GM21786 (cell line): ENCODE results near the gene LY6G6F.
A peak's percentile ranks its signal among the peaks of the same experiment; 100 is the strongest.
"Not testable (repeated sequence)": the region's sequence is repeated elsewhere in the genome, so short reads cannot be mapped to it uniquely, and the experiment has no call there.

Experiments used
- ATAC-seq: cut with Tn5 transposase; IDR thresholded peaks from one replicate; pipeline ENCODE4 v1.9.1; 2021; ENCODE audit not compliant: unreplicated experiment

LY6G6F gene

DNA sequence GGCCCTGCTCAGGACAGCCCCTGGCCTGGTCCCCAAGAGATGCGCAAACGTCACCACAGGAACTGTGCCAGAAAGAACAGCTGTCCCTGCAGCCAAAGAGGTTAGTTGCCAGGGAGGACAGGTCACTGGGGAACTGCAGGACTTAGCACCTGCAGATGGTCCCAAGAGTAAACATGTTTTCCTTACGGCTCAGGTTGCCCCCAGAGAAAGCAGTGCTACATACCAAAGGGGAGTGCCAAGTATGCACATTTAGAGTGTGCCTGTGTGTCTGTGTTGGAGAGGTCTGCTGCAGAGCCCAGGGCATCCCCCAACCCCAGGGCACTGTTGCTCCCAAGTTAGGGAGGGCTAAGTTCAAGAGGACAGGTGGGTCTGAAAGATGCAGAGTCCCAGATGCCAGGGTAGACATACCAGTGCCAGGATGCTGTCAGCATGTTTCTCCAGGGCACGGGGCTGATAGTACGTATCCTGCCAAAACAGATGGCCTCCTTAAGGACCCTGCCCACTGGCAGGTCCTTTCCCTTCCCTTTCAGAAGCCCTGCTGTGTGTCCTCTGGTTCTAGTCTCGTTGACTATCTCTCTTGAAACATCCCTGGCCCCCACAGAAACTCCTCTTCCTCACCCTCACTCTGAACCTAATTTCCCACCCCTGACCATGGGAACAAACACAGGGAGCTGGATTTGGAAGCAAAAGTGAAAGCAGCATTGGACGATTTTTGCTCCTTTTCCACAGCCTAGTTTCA, 4.8 kb upstream of the LY6G6F start:
- ATAC-seq: no peak

DNA sequence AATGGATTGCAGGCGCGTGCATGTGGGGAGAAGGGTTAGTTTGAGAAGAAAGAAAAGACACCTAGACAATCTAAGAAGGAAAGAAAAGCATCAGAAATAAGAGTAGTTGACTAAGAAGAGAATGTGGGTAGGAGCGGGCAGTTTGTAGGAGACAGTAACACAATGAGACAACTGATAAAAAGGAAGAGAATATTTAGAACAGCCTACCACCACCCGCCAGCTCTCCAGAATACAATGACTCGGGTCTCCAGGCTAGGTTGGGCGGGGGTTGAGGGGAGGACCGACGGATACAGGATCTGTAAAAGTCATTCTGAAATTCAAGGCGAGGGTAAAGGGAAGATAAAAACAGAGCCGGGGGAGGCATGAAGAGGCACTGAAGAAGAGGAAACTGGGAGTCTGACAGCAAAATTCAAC, 4.3 kb upstream of the LY6G6F start:
- no peak for ATAC-seq

DNA sequence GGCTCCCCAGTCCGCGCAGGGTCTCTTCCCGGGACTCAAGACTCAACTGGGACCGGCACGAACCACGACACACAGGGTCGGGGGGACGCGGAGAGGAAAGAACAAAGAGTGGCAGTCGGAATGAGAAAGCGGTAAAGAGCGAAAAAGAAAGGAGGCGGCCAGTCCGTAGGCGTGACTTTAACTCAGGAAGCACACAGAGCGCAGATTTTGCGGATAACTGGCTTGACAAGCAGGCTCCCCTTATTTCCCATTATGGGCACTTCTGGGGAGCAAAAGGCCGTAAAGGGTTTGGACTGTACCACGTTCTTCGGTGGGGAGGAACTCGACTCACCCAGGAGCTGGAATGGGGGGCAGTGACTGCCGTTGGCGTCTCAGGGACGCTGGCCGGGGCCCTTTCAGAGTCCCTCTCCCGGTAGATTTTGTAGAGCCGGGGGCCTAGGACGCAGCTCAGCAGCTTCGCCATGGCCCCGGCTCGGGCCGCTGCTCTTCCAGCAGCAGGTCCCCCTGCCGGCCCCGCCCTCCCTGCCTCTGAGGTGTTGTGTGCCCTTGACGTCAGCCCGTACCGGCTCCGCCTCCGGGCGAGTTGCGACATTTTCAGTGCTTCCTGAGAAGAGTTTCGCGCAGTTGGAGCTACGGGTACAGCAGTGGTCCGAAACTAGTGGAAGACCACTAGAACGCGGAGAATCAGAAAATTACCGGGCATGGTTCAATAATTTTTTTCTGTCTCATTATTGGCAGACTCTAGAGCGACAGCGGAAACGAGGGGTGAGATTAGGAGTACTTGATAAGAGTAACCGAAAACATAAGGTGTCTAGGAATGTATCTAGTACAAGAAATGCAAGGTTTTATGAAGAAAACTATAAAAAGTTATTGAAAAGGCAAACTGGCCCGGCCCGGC, 3.6 kb upstream of the LY6G6F start, which contains the start of gene ABHD16A:
TSS of gene ABHD16A (minus strand) at position 506 of the 898 bp plus-strand sequence. CDS start at position 463, 43 bp downstream.
- peak; percentile 92 for ATAC-seq

DNA sequence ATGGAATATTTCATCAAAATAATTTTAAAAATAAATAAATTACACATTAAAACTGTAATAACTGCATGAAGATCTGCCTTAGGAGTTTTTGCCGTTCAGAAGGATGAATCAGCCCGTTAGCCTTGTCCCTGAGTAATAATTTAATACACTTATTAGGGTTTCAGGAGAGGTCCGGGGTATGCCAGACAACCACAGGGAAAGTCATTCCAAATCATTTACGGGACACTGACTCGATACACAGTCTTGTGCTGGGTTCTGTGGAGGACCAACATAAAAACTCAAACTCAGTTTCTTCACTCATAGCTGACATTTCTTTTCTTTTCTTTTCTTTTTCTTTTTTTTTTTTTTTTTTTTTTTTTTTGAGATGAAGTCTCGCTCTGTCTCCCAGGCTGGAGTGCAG, 735 bp upstream of the LY6G6F start:
- ATAC-seq: no peak

DNA sequence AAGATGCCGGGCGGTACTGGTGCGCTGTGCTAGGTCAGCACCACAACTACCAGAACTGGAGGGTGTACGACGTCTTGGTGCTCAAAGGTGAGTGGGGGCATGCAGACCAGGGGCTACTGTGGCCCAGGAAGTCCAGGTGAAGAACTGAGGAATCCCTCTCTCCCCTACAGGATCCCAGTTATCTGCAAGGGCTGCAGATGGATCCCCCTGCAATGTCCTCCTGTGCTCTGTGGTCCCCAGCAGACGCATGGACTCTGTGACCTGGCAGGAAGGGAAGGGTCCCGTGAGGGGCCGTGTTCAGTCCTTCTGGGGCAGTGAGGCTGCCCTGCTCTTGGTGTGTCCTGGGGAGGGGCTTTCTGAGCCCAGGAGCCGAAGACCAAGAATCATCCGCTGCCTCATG, 1.0 kb downstream of the LY6G6F start:
- ATAC-seq: no peak

DNA sequence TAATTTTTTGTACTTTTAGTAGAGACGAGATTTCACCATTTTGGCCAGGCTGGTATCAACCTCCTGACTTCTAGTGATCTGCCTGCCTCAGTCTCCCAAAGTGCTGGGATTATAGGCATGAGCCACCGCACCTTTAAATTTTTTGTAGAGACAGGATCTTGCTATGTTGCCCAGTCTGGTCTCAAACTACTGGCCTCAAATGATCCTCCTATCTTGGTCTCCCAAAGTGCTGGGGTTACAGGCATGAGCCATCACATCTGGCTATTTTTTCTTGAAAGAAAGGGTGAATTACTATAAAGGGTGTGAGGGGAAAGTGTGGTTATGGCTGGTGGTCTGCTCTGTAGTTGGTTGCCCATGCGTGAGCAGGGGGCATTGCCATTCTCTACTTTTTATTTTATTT, 1.6 kb downstream of the LY6G6F start:
- ATAC-seq: no peak

DNA sequence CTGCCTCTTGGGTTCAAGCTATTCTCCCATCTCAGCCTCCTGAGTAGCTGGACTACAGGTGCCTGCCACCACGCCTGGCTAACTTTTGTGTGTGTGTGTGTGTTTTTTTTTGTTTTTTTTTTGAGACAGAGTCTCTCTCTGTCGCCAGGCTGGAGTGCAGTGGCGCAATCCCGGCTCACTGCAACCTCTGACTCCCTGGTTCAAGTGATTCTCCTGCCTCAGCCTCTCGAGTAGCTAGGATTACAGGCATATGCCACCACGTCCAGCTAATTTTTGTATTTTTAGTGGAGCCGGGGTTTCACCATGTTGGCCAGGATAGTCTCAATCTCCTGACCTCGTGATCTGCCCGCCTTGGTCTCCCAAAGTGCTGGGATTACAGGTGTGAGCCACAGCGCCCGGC, 2.5 kb downstream of the LY6G6F start:
- ATAC-seq: not testable (repeated sequence)

DNA sequence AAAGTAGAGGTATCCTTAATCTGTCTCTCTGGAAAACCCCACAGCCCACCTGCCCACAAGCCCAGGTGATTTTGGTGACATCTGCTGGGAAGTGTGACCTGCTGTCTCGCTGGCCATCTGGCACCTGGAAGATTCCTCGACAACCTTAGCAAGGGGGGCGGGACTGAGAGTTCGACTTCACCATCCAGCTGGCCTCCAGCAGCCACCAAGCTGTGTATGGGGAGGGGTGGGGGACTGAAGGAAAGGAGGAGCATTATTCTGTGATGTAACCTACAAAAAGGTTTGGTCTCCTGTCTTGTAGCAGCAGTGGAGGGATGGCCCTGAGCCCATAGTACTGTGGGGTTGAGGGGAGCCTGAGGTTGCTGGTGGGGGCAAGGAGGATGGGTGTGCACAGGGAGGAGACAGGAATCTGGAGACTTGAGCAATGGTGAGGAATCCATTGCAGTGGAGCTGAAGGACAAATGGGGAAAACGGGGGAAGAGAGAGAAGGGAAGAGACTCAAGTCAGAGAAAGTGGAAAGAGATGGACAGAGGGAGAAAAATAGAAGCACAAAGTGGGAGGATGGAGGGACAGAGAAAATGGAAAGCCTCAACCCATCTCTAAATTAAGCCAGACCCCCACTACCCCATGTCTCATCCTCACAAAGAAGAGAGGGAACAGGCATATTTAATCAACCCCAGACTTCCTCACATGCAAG, 4.0 kb downstream of the LY6G6F start:
- ATAC-seq: no peak

DNA sequence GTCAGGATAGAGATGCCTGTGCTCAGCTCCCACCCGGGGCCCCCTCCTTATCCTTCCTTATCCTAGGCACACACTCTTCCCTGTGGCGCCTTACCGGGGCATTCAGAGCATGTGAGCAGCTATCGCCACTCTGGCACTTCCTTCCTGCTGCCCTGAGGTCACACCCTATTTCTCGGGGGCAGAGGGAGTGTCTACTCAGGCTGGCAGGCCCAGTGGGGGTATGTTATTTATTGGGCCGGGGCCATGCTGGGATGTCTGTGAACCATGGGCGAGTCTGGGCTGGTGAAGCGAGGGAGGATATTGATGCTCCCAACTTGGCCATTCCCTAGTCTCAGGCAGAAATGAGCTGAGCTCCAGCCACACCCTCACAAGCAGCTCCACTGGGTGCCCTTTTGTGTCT, 4.6 kb downstream of the LY6G6F start:
- ATAC-seq: no peak

DNA sequence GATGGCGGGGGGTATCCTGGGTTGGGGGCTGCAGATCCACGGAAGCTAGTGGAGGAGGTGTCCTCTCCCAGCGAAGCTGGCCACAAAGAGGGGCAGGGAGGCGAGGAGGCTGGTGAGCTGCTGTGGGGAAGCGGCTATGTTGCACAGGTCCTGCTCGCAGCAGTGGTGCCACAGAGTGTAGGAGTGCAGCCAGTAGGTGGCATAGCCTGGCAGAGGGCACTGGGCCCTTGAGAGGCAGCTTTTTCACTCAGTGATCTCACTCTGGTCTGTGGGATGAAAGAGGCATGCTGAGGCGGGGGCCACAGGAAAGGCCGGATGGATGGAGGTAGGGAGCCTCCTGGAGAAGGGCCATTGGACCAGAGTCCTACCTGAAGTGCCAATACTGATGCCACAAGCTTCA, 5.6 kb downstream of the LY6G6F start:
- no peak for ATAC-seq

DNA sequence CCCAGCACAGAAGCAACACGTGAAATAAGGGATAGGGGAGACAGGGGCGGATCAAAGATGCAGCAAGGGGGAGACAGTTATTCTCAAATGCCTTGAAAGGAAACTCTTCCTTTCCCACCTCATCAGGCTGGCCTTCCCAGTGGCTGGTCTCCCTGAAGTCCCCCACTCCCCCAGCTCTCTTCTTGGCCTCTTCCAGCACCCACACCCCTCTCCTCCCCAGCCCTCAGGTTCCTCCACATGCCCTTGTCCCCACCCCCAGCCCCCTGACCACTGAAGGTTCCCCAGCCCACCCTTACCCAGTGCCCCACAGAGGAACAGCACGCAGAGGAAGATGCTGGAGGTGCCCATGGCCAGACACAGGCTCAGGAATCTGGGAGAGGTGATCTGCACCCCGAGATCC, 6.8 kb downstream of the LY6G6F start:
- ATAC-seq: no peak

DNA sequence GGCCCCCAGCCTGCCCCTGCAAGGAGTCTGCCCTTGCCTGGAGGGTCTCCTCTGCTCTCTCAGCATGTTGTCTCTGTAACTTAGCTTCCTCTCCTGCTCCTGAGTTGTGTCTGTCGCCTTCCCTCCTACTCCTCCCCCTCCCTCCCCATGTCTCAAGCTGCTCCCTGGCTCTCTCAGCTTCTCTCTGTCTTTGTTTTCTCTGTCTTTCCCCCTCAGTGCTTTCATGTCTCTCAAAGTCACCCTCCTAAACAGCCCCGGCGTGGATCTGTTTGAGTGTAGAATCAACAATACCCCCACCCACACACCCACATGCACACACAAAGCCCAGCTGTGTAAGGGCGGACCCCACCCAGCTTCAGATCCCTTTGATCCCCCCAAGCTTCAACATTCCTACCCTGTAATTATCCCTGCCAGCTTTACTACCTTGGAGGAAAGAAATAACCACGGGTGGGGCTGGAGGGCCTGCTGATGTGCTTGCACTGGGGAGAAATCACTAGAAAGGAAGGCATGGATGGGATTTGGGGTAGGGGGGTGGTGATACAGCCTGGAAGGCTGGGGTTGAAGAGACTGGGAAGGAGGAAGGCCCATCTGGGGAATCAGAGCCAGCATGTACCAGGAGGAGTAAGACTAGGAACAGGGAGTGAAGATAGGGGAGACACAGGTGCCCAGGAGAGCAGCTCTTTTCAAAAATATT, 7.5 kb downstream of the LY6G6F start:
- no peak for ATAC-seq

DNA sequence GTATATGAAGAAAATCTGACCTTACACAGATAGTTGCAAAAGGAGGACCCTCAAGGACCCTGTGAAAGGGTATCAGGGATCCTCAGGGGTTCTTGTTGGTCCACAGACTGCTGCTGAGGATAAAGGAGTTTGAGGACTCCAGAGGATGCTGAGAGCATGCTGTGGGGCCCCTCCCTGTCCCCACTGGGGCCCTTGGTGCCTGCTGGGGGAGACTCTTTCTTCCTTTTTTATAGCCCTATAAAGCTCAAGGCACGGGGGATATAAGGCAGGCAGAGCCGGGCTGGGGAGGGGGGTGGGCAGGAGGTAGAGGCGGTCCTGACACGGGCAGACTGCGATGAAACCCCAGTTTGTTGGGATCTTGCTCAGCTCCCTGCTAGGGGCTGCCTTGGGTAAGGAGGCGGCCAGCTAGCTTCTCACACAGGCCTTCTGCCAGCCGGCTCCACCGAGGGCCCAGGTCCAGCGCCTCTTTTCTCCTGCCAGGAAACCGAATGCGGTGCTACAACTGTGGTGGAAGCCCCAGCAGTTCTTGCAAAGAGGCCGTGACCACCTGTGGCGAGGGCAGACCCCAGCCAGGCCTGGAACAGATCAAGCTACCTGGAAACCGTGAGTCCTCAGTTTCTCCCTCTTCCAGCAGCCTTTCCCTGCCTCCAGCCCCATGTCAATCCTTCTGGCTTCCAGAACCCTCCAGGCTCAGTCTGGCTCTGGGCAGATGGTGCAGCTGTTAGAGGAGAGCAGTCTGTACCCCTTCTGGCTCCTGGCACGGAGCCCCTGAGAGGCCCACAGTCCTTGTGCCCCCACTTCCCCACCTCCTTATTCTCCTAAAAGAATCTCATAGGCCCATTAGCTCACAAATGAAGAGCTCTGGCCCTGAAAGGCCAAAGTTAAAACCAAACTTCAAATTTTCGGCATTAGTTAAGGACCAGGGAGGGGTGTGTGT, 8.6 kb downstream of the LY6G6F start, which contains the start of gene LY6G6D:
TSS of gene LY6G6D (plus strand) at position 327 of the 937 bp plus-strand sequence. CDS start at position 335, 8 bp downstream.
- ATAC-seq: no peak

DNA sequence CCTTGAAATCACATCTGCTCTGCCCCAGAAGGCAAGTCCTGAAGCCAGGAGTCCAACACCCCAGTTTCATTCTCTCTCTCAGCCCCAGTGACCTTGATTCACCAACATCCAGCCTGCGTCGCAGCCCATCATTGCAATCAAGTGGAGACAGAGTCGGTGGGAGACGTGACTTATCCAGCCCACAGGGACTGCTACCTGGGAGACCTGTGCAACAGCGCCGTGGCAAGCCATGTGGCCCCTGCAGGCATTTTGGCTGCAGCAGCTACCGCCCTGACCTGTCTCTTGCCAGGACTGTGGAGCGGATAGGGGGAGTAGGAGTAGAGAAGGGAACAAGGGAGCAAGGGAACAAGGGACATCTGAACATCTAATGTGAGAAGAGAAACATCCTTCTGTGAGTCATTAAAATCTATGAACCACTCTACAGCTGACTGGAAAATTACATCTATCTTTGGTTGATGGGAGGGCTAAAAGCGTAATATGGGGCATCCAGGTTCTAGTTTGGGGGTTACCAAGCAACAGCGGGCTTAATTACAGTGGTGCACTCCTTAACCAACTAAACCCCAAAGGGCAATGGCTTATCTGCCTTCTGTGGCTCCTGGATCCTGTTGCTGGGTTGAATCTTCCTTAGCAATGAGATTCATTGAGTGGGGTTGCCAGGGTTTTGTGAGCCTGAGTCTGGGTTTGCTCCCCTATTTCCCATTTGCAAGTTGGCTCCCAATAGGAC, 11.0 kb downstream of the LY6G6F start:
- ATAC-seq: no peak

DNA sequence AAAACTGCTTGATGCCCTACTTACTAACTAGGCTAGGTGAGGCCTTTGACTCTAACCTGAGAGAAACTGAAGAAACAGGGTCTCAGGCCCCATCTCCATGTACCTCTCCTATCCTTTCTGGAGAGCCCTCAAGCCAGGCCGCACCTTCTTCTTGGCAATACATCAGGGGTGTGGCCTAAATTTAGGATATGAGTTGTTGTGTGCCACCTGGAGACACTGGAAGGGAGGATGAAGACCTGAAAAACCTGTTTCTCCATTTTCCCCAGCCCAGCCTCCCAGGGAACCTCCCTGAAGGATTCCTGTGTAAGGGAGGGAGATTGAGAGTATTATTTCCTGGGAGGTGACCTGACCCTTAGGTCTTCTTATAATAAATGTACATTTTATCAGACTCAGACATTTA, 11.6 kb downstream of the LY6G6F start:
- ATAC-seq: no peak

DNA sequence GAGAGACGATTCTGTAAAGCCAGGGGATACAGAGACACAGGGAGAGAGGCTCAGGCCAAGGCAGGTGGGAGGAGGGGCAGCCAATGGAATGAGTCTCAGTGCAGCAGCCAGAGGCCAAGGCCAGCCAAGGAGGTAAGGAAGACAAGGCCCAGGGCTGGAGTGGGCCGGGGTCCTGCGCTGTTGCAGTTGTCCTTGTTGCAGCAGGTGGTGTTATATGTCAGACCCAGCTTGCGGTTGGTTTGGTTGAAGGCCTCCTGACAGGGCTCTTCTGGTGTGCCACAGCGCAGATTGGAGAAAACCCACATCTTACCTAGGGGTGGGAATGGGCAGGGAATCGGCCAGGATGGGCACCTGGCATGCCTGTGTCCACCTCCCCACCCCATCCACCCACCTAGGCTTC, 12.3 kb downstream of the LY6G6F start:
- ATAC-seq: no peak

DNA sequence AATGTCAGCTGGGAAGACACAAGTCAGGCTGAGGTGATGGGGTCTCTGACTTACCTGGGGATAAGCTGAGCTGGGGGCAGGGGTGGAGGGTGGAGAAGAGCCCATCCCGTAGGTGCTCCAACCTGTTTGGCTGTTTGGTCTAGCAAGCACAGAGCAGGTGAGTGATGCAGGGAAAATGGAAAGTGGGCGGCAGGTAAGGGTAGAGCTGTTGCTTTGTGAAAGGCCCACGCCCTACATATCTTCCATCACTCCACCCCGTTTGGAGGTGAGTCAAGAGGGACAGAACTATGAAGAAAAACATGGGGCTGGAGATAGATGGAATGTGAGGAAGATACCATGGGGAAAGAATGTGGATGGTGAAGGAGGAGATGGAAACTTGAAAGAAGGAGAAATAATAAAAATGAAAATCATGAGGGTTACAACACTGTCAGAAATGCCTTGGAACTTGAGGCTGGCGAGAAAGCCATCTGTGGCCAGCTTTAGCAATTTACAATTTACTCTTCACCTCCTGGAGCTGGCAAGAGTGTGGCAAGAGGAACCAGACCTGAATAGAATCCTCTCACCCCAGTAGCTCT, 13.6 kb downstream of the LY6G6F start:
- ATAC-seq: no peak

DNA sequence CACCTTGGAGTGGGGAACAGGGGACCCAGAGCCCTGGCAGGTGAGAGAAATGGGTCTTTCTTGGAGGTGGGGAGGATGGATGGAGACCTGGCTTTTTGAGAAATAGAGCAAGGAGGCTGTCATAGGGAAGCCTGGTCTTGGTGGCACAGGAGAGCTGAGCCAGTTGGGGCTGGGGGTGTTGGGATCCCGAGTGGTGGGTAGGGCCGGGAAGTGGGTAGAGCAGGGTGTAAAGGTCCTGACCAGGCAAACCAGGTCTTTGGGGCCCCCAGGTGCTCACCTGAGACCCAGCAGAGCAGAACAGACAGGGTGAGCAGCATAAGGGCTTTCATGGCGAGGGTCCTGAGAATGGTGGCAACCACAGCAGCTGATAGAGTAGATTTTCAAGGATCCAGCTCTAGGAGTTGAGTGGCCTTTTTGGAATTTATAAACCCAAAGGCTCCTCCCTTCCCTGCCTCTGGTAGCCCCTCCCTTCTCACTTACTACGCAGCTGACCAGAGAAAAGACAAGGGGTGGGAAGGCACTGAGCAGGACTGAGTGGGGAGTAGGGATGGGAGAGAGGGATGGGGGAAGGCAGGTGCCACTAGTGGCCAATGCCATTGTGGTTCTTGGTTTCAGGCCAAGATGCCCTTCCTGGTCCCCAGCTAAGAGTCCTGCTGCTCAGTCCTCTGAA, 14.8 kb downstream of the LY6G6F start, which contains the start of gene LY6G6C:
TSS of gene LY6G6C (minus strand) at position 396 of the 670 bp plus-strand sequence. CDS start at position 329, 67 bp downstream.
- ATAC-seq: no peak
